Endodermal cell (in vitro differentiated cells): ENCODE data around the gene LRIG1. TPM values are rescaled to one million over a fixed set of nuclear protein-coding genes. Genes with fewer than 3 reads are reported as not detected.
A peak's percentile ranks its signal among the peaks of the same experiment; 100 is the strongest.

Source experiments
- DNase-seq: peaks from one replicate; pipeline ENCODE4 v3.0.0-alpha.2; 2017
- H3K27ac ChIP-seq: 2 replicates; pipeline ENCODE4 v1.5.1; 2013; ENCODE audit warnings: mild to moderate bottlenecking, low read depth, low read length, moderate library complexity
- H3K27me3 ChIP-seq: 2 replicates; pipeline ENCODE4 v1.6.1; 2013; ENCODE audit warnings: mild to moderate bottlenecking, low read length, moderate library complexity; ENCODE audit not compliant: insufficient read depth, control insufficient read depth, poor library complexity, severe bottlenecking
- H3K36me3 ChIP-seq: 2 replicates; pipeline ENCODE4 v1.7.0; 2013; ENCODE audit warnings: mild to moderate bottlenecking, low read length, moderate library complexity; ENCODE audit not compliant: control insufficient read depth, insufficient read depth
- H3K4me1 ChIP-seq: one replicate; pipeline ENCODE4 v1.7.0; 2013; ENCODE audit warnings: low read length; ENCODE audit not compliant: control insufficient read depth, insufficient read depth
- H3K4me3 ChIP-seq: 2 replicates; pipeline ENCODE4 v1.5.1; 2013; ENCODE audit warnings: mild to moderate bottlenecking, low read length, moderate library complexity
- H3K9ac ChIP-seq: 2 replicates; pipeline ENCODE4 v1.6.1; 2013; ENCODE audit warnings: mild to moderate bottlenecking, low read length, moderate library complexity; ENCODE audit not compliant: poor library complexity, severe bottlenecking; ENCODE audit errors: extremely low read depth
- H3K9me3 ChIP-seq: 2 replicates; pipeline ENCODE4 v1.6.1; 2013; ENCODE audit warnings: mild to moderate bottlenecking, low read length, moderate library complexity; ENCODE audit not compliant: control insufficient read depth
- H3K27ac Mint-ChIP-seq: 2 replicates; pipeline ENCODE4 v1.8.0; 2020; ENCODE audit warnings: mixed read lengths
- H3K27me3 Mint-ChIP-seq: 2 replicates; pipeline ENCODE4 v1.8.0; 2021; ENCODE audit warnings: mild to moderate bottlenecking, mixed read lengths; ENCODE audit not compliant: insufficient read depth
- H3K36me3 Mint-ChIP-seq: 2 replicates; pipeline ENCODE4 v1.8.0; 2020; ENCODE audit warnings: low read depth, mixed read lengths
- H3K4me1 Mint-ChIP-seq: 2 replicates; pipeline ENCODE4 v1.8.0; 2020; ENCODE audit warnings: mixed read lengths
- H3K4me3 Mint-ChIP-seq: 2 replicates; pipeline ENCODE4 v1.8.0; 2020; ENCODE audit warnings: mild to moderate bottlenecking, moderate library complexity, mixed read lengths
- H3K9me3 Mint-ChIP-seq: 2 replicates; pipeline ENCODE4 v1.8.0; 2020; ENCODE audit warnings: mild to moderate bottlenecking, mixed read lengths
- WGBS, 2 experiments: methylation state at CpG; one replicate each; pipeline versions ENCODE4 v1.1.5 to v1.1.7; 2013; ENCODE audit warnings: missing lambda C conversion rate in 2 of 2, mixed read lengths in 1 of 2; ENCODE audit not compliant: insufficient coverage in 1 of 2, insufficient read length in 1 of 2; 5-methylcytosine and 5-hydroxymethylcytosine counted together
- total RNA-seq, 2 donors: library from RNA; stranded (reverse); fragmentation: NEBNext Ultra II Directional in 1 of 2; extraction: Animal tissue kit (Norgen Biotek cat#: 25700) in 1 of 2; gene quantifications; 2 replicates in 1 of 2; 3 replicates in 1 of 2; pipeline ENCODE4 v1.2.1, GENCODE V29; 2021
- TF ChIP-seq, protein P1 (sequence below): fragments of 200-600 bp; sonication (generic); conservative IDR thresholded peaks from 2 replicates; pipeline ENCODE4 v1.5.0; 2021; ENCODE audit warnings: antibody characterized with exemption, mild to moderate bottlenecking

The LRIG1 gene
- total RNA-seq, 2 donors from 2014 or later: 37.5 to 42.3 TPM

DNA sequence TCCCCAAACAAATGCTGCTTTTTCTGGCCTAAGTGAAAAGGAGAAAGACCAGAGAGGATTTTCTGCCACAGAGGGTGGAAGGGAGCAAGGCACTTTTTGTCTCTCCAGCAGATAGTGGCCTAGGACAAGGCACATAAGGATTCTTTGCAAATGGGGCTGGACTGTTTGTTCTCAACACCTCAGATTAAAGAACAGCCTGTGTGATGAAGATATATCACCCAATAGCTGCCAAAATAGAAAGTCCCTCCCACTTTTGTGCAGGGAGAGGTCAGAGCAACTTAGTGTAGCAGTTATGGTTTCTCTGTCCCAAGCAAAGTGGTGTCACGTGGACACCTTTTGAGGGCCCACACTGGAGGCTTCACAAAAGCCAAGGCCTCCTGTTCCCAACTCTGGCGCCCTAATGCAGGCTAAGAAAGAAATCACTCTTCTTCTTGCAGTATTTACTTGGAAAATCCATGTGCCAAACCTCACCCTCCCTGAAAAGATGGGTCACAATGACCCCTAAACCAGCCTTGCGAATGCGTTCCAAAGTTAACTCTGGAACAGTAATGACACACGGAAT is 84.9 kb downstream of the LRIG1 start:
- H3K4me3 ChIP-seq: peak overlapping the region; percentile 24
- peak overlapping the region; percentile 72 for H3K27ac Mint-ChIP-seq

DNA sequence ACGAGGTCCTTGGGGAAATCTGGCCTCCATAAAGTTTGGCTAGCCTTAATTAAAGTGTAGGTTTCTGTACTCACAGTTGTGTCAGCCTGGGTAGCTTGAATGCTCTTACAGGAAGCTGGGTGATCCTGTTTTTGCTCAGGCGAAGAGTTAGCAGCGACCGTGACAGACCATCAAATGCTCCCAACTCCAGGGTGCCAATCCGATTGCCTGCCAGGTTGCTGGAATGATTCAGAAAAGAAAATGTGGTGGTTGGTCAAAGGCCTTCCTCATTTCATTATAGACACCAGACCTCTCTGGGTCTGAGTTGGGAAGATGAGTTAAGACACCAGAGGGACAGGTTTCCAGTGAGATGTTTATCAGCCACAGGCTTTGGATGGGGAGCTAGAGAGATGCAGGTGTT is 86.0 kb downstream of the LRIG1 start:
- WGBS, 2 experiments: 92 to 97% methylated on average over 4 to 5 of the region's 5 CpGs
- Mint-ChIP-seq H3K27ac (peak overlapping the region; percentile 72), H3K4me3 (no peak overlapping the region), H3K9me3 (peaks cover 7% of the 10 kb centered on the region), H3K4me1 (peaks cover 40% of the 10 kb centered on the region), H3K36me3 (peaks cover 61% of the 10 kb centered on the region), H3K27me3 (no peaks in the 10 kb centered on the region)
- Histone ChIP-seq H3K9me3 (peaks cover 16% of the 10 kb centered on the region), H3K27ac (no peak overlapping the region), H3K36me3 (peaks cover 75% of the 10 kb centered on the region), H3K9ac (no peak overlapping the region), H3K4me3 (no peak overlapping the region), H3K4me1 (peaks cover 27% of the 10 kb centered on the region), H3K27me3 (no peaks in the 10 kb centered on the region)
- TF ChIP-seq, protein P1, sequence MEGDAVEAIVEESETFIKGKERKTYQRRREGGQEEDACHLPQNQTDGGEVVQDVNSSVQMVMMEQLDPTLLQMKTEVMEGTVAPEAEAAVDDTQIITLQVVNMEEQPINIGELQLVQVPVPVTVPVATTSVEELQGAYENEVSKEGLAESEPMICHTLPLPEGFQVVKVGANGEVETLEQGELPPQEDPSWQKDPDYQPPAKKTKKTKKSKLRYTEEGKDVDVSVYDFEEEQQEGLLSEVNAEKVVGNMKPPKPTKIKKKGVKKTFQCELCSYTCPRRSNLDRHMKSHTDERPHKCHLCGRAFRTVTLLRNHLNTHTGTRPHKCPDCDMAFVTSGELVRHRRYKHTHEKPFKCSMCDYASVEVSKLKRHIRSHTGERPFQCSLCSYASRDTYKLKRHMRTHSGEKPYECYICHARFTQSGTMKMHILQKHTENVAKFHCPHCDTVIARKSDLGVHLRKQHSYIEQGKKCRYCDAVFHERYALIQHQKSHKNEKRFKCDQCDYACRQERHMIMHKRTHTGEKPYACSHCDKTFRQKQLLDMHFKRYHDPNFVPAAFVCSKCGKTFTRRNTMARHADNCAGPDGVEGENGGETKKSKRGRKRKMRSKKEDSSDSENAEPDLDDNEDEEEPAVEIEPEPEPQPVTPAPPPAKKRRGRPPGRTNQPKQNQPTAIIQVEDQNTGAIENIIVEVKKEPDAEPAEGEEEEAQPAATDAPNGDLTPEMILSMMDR: no peak
- DNase-seq: no peak

More for the DNA sequence above, 84.9 kb downstream of the LRIG1 start:
- Mint-ChIP-seq H3K9me3 (peaks cover 18% of the 10 kb centered on the region), H3K4me3 (no peak overlapping the region), H3K4me1 (peaks cover 40% of the 10 kb centered on the region), H3K27me3 (no peaks in the 10 kb centered on the region), H3K36me3 (peaks cover 61% of the 10 kb centered on the region)
- peaks cover 75% of the 10 kb centered on the region for H3K36me3 ChIP-seq
- H3K9ac ChIP-seq: no peak overlapping the region
- 68 to 70% methylated on average over 4 to 5 of the region's 5 CpGs for WGBS, 2 experiments
- TF ChIP-seq, protein P1: no peak
- no peaks in the 10 kb centered on the region for H3K27me3 ChIP-seq
- DNase-seq: no peak
- peaks cover 27% of the 10 kb centered on the region for H3K9me3 ChIP-seq
- no peak overlapping the region for H3K27ac ChIP-seq
- peaks cover 27% of the 10 kb centered on the region for H3K4me1 ChIP-seq

DNA sequence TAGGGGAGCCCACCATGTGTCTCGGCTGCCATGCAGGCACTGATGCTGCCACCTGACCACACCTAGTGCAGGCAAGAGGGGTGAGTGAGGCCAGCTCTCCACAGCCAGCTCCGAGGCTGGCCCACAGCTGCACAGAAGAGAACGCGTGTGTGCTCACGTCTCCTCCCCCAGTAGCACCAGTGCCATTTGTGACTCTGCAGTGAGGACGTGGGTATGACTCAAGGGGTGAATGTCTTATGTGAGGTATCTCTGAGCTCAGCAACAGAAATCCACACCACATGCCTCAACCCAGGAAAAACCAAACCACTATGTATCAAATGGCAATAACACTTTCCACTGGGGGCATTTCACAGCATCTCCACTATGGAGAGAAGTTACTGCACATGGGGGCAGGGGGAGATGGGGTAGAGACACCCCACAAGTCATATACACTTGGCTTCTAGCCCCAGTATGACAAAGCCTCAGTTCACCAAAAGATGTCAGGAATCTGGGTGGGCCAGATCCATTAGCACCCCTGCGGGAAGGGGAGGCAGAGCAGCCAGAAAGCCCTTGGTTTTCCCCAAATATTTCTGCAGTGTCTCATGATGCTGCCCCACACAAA is 87.6 kb downstream of the LRIG1 start:
- no peaks in the 10 kb centered on the region for H3K9me3 ChIP-seq
- WGBS, 2 experiments: 97 to 99% methylated on average over 6 to 7 of the region's 7 CpGs
- Mint-ChIP-seq H3K36me3 (peaks cover 59% of the 10 kb centered on the region), H3K27me3 (no peaks in the 10 kb centered on the region), H3K27ac (no peak overlapping the region), H3K9me3 (no peaks in the 10 kb centered on the region), H3K4me3 (no peak overlapping the region), H3K4me1 (peaks cover 39% of the 10 kb centered on the region)
- H3K4me1 ChIP-seq: peaks cover 25% of the 10 kb centered on the region
- H3K9ac ChIP-seq: no peak overlapping the region
- H3K4me3 ChIP-seq: no peak overlapping the region
- TF ChIP-seq, protein P1: no peak
- H3K27me3 ChIP-seq: no peaks in the 10 kb centered on the region
- H3K36me3 ChIP-seq: peaks cover 66% of the 10 kb centered on the region
- H3K27ac ChIP-seq: no peak overlapping the region
- DNase-seq: peak; percentile 20
